ENCODE data around the gene PPM1H.

DNA sequence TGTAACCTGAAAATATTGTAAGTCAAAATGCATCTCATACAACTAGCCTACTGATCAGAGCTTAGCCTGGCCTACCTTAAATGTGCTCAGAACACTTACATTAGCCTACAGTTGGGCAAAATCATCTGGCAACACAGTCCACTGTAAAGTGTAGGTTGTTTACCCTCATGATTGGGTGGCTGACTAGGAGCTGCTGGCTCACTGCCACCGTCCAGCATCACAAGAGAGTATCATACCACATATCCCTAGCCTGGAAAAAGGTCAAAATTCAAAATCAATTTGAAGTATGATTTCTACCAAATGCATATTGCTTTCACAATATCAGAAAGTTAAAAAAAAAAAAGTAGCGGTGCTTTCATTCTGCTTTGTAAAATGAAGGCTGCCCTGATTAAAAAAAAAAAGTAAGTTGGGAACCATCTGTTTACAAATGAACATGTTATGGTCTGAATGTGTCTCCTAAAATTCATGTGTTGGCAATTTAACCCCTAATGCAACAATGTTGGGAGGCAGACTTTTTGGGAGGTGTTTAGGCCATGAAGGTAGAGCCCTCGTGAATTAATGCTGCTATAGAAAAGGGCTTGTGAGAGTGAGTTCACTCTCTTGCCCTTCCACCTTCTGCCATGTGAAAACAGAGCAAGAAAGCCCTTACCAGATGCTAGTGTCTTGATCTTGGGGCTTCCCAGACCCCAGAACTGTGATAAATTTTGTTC, 211.8 kb downstream of the PPM1H start:
- TF ChIP-seq POLR2AphosphoS5 (IDR thresholded peaks at IDR 0.05; ENCODE audit: insufficient read depth in 1 of 2, low read depth in 1 of 2), result no peak
- TF ChIP-seq, protein P1, sequence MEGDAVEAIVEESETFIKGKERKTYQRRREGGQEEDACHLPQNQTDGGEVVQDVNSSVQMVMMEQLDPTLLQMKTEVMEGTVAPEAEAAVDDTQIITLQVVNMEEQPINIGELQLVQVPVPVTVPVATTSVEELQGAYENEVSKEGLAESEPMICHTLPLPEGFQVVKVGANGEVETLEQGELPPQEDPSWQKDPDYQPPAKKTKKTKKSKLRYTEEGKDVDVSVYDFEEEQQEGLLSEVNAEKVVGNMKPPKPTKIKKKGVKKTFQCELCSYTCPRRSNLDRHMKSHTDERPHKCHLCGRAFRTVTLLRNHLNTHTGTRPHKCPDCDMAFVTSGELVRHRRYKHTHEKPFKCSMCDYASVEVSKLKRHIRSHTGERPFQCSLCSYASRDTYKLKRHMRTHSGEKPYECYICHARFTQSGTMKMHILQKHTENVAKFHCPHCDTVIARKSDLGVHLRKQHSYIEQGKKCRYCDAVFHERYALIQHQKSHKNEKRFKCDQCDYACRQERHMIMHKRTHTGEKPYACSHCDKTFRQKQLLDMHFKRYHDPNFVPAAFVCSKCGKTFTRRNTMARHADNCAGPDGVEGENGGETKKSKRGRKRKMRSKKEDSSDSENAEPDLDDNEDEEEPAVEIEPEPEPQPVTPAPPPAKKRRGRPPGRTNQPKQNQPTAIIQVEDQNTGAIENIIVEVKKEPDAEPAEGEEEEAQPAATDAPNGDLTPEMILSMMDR (IDR thresholded peaks at IDR 0.05), result no peak

Measured in vagina (tissue), 2 donors.